ENCODE measurements around the gene ABCC1.

DNA sequence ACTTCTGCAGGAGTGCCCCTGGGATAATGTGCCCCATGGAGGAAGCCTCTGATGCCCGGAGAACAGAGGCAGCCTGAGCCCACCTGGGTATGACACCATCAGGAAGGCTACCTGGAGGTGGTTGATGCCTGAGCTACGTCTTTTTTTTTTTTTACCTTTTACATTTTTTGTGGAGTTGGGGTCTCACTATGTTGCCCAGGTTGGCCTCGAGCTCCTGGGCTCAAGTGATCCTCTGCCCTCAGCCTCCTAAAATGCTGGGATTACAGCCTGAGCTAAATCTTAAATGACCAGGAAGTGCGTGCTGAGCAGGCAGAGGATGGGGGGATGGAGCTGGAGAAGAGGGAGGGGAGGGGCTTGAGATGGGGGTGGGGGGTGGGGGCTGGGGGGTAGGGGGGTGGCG, 241.1 kb downstream of the ABCC1 start:
- TF ChIP-seq, protein P1, sequence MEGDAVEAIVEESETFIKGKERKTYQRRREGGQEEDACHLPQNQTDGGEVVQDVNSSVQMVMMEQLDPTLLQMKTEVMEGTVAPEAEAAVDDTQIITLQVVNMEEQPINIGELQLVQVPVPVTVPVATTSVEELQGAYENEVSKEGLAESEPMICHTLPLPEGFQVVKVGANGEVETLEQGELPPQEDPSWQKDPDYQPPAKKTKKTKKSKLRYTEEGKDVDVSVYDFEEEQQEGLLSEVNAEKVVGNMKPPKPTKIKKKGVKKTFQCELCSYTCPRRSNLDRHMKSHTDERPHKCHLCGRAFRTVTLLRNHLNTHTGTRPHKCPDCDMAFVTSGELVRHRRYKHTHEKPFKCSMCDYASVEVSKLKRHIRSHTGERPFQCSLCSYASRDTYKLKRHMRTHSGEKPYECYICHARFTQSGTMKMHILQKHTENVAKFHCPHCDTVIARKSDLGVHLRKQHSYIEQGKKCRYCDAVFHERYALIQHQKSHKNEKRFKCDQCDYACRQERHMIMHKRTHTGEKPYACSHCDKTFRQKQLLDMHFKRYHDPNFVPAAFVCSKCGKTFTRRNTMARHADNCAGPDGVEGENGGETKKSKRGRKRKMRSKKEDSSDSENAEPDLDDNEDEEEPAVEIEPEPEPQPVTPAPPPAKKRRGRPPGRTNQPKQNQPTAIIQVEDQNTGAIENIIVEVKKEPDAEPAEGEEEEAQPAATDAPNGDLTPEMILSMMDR (IDR thresholded peaks at IDR 0.05), result no peak
- no peak for TF ChIP-seq POLR2A (IDR thresholded peaks at IDR 0.05)

Measured in Peyer's patch (tissue), 4 donors.